ENCODE measurements around the gene OPN1SW.
A peak's percentile ranks its signal among the peaks of the same experiment; 100 is the strongest.

- peak; percentile 73 for TF ChIP-seq POLR2AphosphoS5 (IDR thresholded peaks at IDR 0.05; ENCODE audit: low read depth, low read length)
- peak; percentile 85 for TF ChIP-seq POLR2A (IDR thresholded peaks at IDR 0.05; ENCODE audit: low read depth, low read length)
These were observed 36.3 kb downstream of the OPN1SW start, which contains the start of gene CALU for GRCh38 chr7:128739048-128739962.

All from GM12892 (cell line).